ENCODE data around the gene MTCL1.

MTCL1 gene

GRCh38 chr18:8785855-8786482 lies 80.6 kb downstream of the MTCL1 start:
- no peak overlapping the region for H3K27ac ChIP-seq
- TF ChIP-seq CTCF (conservative IDR thresholded peaks at IDR 0.05) = no peak
- no peak for TF ChIP-seq ZFX (IDR thresholded peaks at IDR 0.05)

GRCh38 chr18:8786483-8787370 lies 81.4 kb downstream of the MTCL1 start:
- no peak for TF ChIP-seq CTCF (conservative IDR thresholded peaks at IDR 0.05)
- TF ChIP-seq ZFX (IDR thresholded peaks at IDR 0.05) = no peak
- no peak overlapping the region for H3K27ac ChIP-seq

- H3K27ac ChIP-seq = no peak overlapping the region
- no peak for TF ChIP-seq CTCF (conservative IDR thresholded peaks at IDR 0.05)
- no peak for TF ChIP-seq ZFX (IDR thresholded peaks at IDR 0.05)
These were observed 82.0 kb downstream of the MTCL1 start for GRCh38 chr18:8787371-8787670.

- TF ChIP-seq ZFX (IDR thresholded peaks at IDR 0.05) (no peak), CTCF (conservative IDR thresholded peaks at IDR 0.05) (no peak)
- H3K27ac ChIP-seq = no peak overlapping the region
These were observed 82.4 kb downstream of the MTCL1 start for GRCh38 chr18:8787794-8788193.

GRCh38 chr18:8788503-8789429 lies 83.4 kb downstream of the MTCL1 start:
- TF ChIP-seq ZFX (IDR thresholded peaks at IDR 0.05) (no peak), CTCF (conservative IDR thresholded peaks at IDR 0.05) (no peak)
- no peak overlapping the region for H3K27ac ChIP-seq

- no peak for TF ChIP-seq ZFX (IDR thresholded peaks at IDR 0.05)
- no peak for TF ChIP-seq CTCF (conservative IDR thresholded peaks at IDR 0.05)
- H3K27ac ChIP-seq = no peak overlapping the region
These were observed 85.9 kb downstream of the MTCL1 start for GRCh38 chr18:8791171-8791651.
